ENCODE results near the gene CROCC2. TPM values are rescaled to one million over a fixed set of nuclear protein-coding genes. Genes with fewer than 3 reads are reported as not detected.

CROCC2 gene
- total and polyA plus RNA-seq, 2 of the 13 experiments (the other 11 are each of a cell fraction or from before 2014, with no cell fraction given) = not detected

DNA sequence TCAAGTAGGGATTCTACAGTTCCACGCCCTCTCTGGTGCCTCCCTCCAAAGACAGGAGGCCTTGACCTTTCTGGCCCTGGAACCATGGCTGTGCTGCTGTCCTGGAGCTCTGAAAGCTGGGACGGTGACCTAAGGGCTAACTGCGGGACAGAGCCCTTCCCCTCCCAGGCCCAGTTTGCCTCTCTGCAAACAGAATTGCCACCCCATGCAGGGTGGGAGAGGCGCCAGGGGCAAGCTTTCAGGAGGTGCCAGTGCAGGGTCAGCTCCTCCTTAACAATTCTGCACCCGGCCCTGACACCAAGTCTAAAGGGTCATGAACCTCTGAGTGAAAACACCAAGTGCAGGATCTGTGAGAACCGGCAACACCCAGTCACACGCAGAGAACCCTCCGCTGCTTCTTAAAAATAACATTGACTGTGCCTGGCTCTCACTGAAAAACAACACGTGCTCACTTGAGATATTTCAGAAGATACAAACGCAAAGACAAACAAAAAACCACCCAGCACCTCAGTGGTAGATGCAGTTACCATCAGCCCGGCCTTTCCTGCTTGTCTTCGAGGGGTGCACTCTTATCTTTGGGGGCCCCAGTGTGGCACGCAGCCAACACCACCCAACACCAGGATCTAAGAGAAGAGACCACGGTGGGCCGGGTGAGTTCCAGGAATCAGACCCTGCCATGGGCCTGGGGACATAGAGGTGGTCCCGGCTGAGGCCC is 91.2 kb downstream of the CROCC2 start (continued):
- TF ChIP-seq U2AF1 (optimal IDR thresholded peaks at IDR 0.05; ENCODE audit: low read depth, low read length) = no peak

DNA sequence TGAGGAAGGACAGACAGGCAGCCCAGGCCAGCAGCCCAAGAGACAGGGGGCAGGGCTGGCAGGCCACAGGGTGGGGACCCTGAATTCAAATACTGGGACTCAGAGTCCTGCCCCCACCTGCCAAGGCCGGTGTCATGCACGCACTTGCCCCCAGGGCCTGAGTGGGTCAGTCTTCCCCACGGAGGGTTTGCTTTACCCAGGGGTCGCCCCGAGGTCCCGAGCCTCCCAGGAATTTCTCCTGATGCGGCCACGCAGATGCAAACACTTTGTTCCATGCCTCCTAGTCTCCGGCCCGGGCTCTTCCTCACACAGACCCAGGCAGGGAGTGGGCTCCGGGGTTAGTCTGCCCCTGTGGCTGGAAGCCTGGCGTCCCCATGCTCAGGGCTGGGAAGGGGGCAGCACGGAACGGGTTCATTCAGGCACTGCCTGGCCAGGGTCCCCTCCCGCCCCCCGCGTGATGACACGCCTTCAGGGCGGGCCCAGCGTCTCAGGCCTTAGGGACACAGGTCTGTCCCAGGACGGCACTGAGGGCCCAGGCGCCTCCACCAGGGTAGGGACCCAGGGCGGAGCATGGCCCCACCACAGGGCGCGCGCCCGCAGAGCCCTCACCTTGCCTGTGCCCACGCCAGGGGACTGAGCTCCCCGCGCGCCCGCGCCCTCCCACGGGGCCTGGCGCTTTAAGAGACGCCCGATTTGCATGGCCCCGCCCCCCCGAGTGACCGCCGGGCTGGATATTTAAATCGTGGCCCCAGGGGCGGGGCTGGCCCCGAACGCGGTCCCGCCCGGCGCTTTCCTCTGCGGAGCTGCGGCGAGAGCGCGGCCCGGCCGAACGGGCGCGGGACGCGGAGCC is 91.9 kb downstream of the CROCC2 start, which contains the start of gene SNED1:
Gene SNED1, plus strand, starts transcription at position 763 of the 850 bp plus-strand sequence. CDS start 220 bp downstream, outside the sequence.
- Histone ChIP-seq H4K20me1 (ENCODE audit: insufficient read depth, low read length) (no peaks in the 10 kb centered on the region), H2AFZ (ENCODE audit: low read length) (no peak within 1 kb of the TSS), H3K79me2 (ENCODE audit: insufficient read depth, low read length) (no peaks in the 10 kb centered on the region), H3K4me1 (ENCODE audit: insufficient read depth, low read length) (peaks cover 47% of the 10 kb centered on the region), H3K9me3 (ENCODE audit: low read length) (no peaks in the 10 kb centered on the region), H3K4me2 (ENCODE audit: low read depth, low read length) (peak within 1 kb of the TSS; percentile 85), H3K4me3 (replicated peaks in 1 of 3; ENCODE audit: insufficient read depth in 1 of 3, low read depth in 2 of 3, low read length in 3 of 3) (peak within 1 kb of the TSS; percentile 53 to 77 (median 64)), H3K27ac (ENCODE audit: extremely low read length, insufficient read depth, low read length) (no peak within 1 kb of the TSS), H3K36me3 (replicated peaks in 1 of 2; ENCODE audit: control insufficient read depth in 1 of 2, insufficient read depth in 2 of 2, low read length in 2 of 2) (no peaks in the 10 kb centered on the region), H3K9ac (ENCODE audit: insufficient read depth, low read depth, low read length) (peak within 1 kb of the TSS; percentile 54; the same call in 1 of the 2 replicates), H3K27me3 (ENCODE audit: control insufficient read depth in 1 of 2, insufficient read depth in 2 of 2, low read length in 2 of 2) (peaks cover 23 to 64% of the 10 kb centered on the region in 2 experiments; a peak in 4 of 5 replicates)
- FAIRE-seq (no peak), ATAC-seq (peak; percentile 76), DNase-seq (ENCODE audit: low spot score) (peak; percentile 65)
- intact Hi-C loops (cut with micrococcal nuclease; ENCODE audit: unreplicated experiment) = no loop called here
- POLR2A ChIA-PET = no interaction called here
- CTCF ChIA-PET (ENCODE audit: low intra/inter-chr PET ratio, low total read pairs) = no interaction called here
- WGBS (ENCODE audit: low lambda C conversion rate) = 0% methylated on average over 8 of the region's 61 CpGs
- in situ Hi-C loops (cut with HindIII; ENCODE audit: extremely low pct_ligation_motif_present, low pct_unique_long_range_greater_than_20kb) = loop anchor here (5.0 kb wide), 1 partner anchor 151 kb away; no protein-coding TSS in a partner anchor
- no TSS peak for BruUV-seq (replicated peaks)
- peak; percentile 100 for TF ChIP-seq ZFP91 (CRISPR knock-in tag; IDR thresholded peaks at IDR 0.05; ENCODE audit: borderline replicate concordance)
- no peak for TF ChIP-seq HES4 (CRISPR knock-in tag; IDR thresholded peaks at IDR 0.05; ENCODE audit: borderline replicate concordance)
- TF ChIP-seq HNF4G (IDR thresholded peaks at IDR 0.05; ENCODE audit: borderline replicate concordance, low read depth, low read length) = no peak
- no peak for TF ChIP-seq HNF4G (CRISPR knock-in tag; IDR thresholded peaks at IDR 0.05; ENCODE audit: borderline replicate concordance, low read depth)
- TF ChIP-seq NFE2L1 (CRISPR knock-in tag; IDR thresholded peaks at IDR 0.05; ENCODE audit: borderline replicate concordance) = no peak; the same call in 1 of the 2 replicates
- TF ChIP-seq HDAC2 (CRISPR knock-in tag; IDR thresholded peaks at IDR 0.05) = 0 out of 2 replicates have a peak, but pooled peaks have one; percentile 25
- no peak for TF ChIP-seq SSRP1 (CRISPR knock-in tag; IDR thresholded peaks at IDR 0.05)
- TF ChIP-seq ZNF891 (CRISPR knock-in tag; IDR thresholded peaks at IDR 0.05) = peak; percentile 68
- TF ChIP-seq ZNF615 (CRISPR knock-in tag; IDR thresholded peaks at IDR 0.05; ENCODE audit: borderline replicate concordance) = no peak
- peak; percentile 67 for TF ChIP-seq DRAP1 (CRISPR knock-in tag; IDR thresholded peaks at IDR 0.05)
- TF ChIP-seq, protein P1, sequence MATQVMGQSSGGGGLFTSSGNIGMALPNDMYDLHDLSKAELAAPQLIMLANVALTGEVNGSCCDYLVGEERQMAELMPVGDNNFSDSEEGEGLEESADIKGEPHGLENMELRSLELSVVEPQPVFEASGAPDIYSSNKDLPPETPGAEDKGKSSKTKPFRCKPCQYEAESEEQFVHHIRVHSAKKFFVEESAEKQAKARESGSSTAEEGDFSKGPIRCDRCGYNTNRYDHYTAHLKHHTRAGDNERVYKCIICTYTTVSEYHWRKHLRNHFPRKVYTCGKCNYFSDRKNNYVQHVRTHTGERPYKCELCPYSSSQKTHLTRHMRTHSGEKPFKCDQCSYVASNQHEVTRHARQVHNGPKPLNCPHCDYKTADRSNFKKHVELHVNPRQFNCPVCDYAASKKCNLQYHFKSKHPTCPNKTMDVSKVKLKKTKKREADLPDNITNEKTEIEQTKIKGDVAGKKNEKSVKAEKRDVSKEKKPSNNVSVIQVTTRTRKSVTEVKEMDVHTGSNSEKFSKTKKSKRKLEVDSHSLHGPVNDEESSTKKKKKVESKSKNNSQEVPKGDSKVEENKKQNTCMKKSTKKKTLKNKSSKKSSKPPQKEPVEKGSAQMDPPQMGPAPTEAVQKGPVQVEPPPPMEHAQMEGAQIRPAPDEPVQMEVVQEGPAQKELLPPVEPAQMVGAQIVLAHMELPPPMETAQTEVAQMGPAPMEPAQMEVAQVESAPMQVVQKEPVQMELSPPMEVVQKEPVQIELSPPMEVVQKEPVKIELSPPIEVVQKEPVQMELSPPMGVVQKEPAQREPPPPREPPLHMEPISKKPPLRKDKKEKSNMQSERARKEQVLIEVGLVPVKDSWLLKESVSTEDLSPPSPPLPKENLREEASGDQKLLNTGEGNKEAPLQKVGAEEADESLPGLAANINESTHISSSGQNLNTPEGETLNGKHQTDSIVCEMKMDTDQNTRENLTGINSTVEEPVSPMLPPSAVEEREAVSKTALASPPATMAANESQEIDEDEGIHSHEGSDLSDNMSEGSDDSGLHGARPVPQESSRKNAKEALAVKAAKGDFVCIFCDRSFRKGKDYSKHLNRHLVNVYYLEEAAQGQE (IDR thresholded peaks at IDR 0.05; ENCODE audit: borderline replicate concordance in 1 of 2, low read depth in 1 of 2, low read length in 2 of 2) = no peak
- TF ChIP-seq SAP130 (CRISPR knock-in tag; IDR thresholded peaks at IDR 0.05; ENCODE audit: low read depth) = peak; percentile 38; the same call in 1 of the 2 replicates
- TF ChIP-seq CENPT (CRISPR knock-in tag; IDR thresholded peaks at IDR 0.05; ENCODE audit: low read depth) = 0 out of 2 replicates have a peak, but pooled peaks have one; percentile 71
- TF ChIP-seq ZNF30 (CRISPR knock-in tag; IDR thresholded peaks at IDR 0.05) = no peak

Data from HepG2 (cell line).